Hematopoietic multipotent progenitor cell treated with erythropoietin and hydrocortisone succinate and interleukin-3 and kit ligand, for 6 days (in vitro differentiated cells): ENCODE measurements around the gene B4GALT5.
"Not testable (repeated sequence)": the region's sequence is repeated elsewhere in the genome, so short reads cannot be mapped to it uniquely, and the experiment has no call there.

Experiments
- DNase-seq: peaks from one replicate; pipeline ENCODE4 v3.0.0-alpha.2; 2015

Gene B4GALT5

GRCh38 chr20:49656304-49656703, 57.4 kb downstream of the B4GALT5 start:
- no peak for DNase-seq

GRCh38 chr20:49653925-49654434, 59.7 kb downstream of the B4GALT5 start:
- DNase-seq: no peak

DNA sequence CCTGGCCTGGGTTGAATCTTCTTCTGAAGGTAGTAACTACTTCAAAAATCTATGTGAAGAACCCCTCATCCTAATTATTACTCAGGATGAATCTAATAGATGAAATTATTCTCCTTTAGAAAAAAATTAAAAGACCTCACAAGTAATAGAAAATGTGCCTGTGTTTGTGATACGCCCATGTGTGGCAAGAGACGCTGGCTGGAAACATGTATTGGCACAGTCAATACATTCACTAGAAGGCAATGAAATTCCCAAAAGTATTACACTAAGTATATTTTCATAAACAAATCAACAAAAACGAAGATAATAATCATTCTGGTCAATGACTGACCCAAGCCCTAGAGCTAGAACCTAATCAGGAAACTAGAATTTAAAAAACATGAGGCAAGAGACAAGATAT, 64.0 kb downstream of the B4GALT5 start:
- DNase-seq: no peak

DNA sequence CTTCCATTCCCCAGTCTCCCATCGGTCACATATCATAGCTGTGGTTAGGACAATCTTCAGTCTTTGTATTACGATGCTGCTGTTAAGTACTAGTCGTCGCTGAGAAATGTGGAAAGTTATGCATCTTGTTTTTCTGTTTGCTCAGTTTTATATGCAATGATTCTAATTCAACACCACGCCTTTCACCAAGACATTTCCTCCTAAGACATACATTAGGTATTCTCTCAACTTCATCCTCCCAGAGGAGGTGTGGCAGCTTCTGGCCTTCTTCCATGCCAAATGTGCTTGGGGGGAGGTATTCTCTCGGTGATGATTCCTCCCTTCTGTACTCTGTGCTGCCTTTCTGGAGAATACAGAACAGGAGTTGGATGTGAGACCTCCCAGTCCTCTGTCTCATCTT, 66.1 kb downstream of the B4GALT5 start:
- DNase-seq: no peak

GRCh38 chr20:49646528-49646927, 67.2 kb downstream of the B4GALT5 start:
- no peak for DNase-seq

DNA sequence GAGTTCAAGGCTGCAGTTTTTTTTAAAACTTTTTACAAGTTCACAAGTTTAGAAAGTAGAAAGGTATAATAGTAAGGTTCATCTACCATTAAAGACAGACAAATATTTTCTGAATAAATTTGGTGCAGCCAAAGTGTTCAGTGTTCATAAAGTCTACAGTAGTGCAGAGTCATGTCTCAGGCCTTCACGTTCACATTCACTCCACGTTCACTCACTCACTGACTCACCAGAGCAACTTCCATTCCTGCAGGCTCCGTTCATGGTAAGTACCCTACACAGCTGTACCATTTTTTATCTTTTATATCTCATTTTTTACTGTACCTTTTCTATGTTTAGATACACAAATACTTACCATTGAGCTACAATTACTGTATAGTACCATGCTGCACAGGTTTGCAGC, 67.6 kb downstream of the B4GALT5 start:
- DNase-seq: no peak

DNA sequence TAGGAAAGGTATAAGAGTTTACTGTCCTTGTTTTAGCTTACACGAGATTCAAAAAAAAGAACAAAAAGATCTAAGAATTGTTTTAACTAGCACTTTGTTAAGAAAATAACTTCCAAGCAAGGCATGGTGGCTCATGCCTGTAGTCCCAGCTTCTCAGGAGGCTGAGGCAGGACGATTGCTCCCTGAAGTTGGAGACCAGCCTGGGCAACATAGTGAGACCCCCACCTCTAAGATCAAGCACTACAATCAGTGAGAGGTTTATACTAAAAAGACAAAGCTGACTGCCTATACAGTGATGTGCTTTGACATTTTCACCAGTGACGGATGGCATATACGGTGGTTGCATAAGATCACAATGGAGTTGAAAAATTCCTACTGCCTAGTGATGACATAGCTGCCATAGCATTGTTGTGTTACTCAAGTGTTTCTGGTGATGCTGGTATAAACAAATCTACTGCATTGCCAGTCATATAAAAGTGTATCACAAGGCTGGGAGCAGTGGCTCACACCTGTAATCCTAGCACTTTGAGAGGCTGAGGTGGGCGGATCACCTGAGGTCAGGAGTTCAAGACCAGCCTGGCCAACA, 68.6 kb downstream of the B4GALT5 start:
- no peak for DNase-seq

DNA sequence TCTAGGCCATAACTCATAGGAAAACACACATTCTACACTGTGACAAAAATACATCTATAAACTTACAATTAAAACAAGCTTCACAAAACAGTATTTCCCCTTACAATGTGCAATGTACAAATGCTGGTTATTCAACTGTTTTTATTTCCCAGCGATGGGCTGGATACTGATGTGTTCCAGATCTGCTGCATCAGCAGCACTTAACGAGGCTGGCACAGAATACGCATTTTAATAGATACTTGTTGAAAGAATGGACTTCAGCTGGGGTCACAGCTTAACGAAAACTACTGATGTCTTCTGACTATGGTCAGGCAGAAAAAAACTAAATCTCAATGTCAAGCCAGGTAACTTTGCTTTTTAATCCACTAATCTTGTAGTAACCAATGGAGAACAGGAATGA, 70.9 kb downstream of the B4GALT5 start:
- no peak for DNase-seq

DNA sequence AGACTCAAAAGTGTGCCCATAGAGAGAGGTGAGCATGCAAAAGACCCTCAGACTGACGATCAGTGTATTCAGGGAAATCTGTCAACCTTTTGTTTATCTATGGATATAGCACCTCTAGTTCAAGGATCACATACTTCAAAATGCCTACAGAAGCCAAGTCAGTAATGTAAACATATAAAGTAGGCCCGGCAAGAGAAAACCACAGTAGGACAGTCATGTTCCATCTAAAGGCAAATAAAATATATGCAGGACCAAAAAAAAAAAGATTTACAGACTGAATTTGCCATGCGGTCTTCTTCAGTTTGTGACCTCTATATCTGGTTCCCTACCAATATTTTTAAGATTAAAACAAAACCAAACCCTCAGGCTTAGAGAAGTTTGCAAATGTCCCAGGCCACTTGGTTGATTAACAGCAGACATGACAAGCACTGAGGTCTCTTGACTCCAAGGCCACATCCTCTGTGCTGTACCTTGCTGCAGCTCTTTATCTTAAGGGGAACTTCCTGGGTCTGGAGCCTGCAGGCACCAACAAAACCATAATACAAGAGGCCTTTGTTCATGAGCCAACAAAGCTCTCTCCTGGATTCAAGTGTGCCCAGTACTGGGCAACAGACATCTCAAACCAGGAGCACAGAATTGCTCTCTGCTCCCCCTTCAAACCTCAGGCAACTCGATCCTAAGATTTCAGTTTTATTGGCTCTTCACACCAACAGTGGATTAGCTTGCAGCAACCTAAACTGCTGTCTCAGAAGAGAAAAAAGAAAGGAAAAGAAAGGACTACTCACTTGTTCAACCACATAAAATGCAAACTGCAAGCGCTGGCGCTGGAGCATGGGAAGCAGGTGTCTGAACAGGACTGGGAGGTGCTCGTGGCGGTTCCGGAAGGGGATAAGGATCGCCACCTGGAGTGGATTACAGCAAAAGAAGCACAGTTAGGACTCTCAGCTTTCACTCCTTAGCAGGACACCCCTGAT, 71.7 kb downstream of the B4GALT5 start:
- no peak for DNase-seq

DNA sequence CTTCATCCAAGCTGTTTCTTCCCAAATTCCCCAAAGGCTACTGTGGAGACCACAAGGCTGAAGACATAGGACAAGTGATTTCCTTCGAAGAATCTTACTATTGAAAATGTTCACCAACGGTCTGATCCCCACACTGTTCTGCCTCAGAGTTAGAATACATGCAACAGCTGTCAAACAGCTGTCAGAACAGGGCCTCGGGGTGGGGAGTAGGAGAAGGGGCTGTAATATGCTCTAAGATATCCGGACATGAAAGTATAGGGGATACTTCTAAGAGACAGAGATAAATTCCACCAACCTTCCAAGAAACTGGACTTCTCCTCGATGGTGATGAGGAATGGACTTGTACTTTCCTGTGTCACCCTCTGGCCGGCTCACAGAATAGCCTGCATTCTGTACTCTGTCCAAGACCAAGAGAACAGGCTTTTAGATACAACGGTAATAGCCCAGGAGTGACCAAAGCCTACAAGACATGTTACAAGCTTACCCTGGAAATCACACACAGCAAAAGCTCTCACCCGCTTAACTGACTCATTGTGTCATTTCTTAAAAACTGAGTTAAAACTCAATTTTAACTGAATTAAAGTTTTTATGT, 76.5 kb downstream of the B4GALT5 start:
- DNase-seq: no peak

- no peak for DNase-seq
These were observed 77.2 kb downstream of the B4GALT5 start for GRCh38 chr20:49636447-49636846.

DNA sequence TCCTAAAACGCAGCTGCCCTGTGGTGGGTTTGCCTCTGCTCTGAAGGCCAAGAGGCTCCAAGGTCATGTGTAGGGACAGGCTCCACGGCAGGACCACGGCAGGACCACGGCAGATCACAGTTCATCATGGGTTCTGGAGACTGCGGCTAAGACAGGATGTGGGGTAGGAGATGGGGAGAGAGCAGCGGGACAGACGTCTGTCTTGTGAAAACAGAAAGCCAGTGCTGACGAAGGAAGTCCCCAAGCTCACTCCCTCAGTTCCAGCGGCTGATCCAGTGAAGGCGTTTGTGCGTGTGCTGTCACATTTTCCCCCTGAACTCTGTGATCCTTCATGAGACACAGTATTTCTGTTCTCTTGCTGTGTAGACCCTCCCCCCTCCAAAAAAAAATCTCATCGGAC, 77.8 kb downstream of the B4GALT5 start:
- no peak for DNase-seq

- no peak for DNase-seq
These were observed 78.5 kb downstream of the B4GALT5 start for GRCh38 chr20:49635166-49635565.

- DNase-seq: no peak
These were observed 79.6 kb downstream of the B4GALT5 start for GRCh38 chr20:49634116-49634515.

DNA sequence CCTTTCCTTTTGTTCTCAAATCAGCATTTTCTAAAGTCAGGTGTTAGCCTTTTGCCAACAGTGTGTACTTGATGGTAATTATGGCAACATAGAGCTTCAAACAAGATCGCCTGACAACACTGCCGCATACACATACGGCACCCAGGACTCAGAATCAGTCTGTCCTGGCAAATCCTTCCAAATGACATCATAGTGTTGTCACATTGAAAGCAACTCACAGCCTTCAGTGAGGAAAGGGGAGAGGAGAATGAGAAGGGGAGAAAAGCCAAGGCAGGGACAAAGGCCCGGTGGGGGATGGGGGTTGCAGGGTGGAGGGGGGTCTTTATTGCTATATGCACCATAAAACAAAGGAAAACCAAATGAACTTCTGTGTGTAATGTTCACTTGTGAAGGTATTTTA, 80.0 kb downstream of the B4GALT5 start:
- no peak for DNase-seq

DNA sequence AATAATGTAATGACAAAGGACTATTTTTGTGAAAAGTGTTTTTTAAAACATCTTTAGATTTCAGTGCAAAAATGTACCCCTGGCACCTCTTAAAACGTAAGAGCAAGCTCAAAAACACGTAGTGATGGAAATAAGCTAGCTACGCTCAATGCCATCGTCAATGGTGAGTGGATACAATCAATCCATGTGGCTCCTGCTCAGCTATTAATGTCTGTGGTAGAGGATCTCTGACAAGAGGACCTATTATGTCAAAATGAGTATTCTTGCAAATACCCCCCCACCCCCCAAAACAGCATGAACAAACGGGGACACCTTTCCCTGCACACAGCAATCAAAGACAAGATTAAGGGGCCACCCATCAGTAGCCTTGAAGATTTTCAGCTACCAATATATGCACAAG, 80.7 kb downstream of the B4GALT5 start:
- DNase-seq: no peak

DNA sequence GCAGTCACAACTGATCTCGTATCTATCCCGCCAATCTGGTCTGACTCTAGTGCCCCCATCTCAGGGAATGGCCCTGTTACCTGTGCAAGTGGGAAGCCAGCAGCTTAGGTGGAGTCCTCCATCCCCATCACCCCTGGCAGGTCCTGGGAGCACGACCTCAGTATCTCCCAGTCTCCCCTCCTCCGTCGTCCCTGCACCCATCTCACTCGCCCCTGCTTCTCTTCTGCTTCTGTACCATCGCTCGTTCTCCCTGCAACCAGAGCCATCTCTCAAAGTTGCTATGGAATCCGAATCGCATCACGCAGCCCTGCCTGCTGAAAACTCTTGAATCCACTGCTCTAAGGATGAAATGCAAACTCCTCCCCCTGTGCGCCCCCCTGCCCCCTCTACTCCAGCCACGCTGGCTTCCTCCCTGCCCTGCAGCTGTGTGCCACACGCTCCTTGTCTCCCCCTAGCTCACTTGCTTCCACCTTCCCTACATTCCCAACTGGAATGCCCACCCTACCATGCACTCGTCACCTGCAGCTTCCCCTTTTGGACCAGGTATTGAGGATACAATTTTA, 81.7 kb downstream of the B4GALT5 start:
- no peak for DNase-seq

DNA sequence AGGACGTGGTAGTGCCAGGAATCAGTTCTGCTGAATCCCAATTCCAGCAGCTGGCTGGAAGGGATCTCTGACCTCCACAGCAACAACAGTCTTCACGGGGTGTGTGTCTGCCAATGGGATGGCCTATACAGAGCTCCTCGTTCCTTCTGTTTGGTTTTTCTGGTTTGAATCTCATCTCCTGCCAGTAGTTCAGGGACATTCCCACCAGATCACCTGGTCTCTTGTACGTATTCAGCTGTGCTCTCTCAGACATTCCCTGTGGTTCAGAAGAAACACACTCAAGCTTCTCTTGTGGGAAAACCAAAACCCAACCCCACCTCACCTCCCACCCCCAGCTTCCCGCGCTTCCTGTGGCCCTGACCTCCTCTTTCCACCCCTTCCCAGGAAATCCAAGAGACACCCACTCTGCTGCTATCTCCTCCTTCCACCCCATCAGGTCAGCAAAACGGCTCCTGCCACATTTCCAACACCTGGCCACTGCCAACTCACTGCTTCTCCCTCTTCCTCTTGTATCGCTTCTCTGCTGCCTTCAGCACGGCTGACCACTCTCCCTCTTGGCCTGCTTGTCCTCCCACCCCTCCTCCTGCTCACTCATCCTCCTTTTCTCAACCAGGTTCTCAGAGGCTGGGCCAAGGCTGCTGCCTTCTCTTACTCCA, 82.5 kb downstream of the B4GALT5 start:
- DNase-seq: no peak

GRCh38 chr20:49630396-49630951, 83.2 kb downstream of the B4GALT5 start:
- no peak for DNase-seq

- no peak for DNase-seq
These were observed 84.1 kb downstream of the B4GALT5 start for GRCh38 chr20:49629606-49630005.

GRCh38 chr20:49628280-49628679, 85.4 kb downstream of the B4GALT5 start:
- DNase-seq: not testable (repeated sequence)

DNA sequence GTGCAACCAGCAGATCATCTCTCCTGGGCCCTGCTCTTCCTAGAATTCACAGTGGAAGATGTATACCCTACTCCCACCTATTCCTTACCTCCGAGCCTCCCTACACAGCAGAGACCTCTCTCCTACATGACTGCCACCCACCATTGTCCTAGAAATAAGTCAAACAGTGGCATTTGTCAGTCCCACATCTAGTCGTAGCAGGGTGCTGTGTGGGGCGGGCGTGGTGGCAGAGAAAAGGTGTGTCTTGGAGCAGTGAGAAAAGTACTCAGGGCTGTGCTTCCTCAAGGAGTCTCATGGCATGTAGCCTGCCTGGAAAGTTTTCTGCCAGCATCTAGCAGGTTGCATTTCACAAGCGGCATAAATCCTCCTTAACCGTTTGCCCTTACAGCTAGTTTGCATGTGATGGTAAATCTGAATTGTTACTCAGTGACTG, 86.3 kb downstream of the B4GALT5 start:
- no peak for DNase-seq

GRCh38 chr20:49624988-49625387, 88.7 kb downstream of the B4GALT5 start:
- not testable (repeated sequence) for DNase-seq
